Fibroblast of villous mesenchyme (primary cell): ENCODE results near the gene CCDC188. TPM values are rescaled to one million over a fixed set of nuclear protein-coding genes. Genes with fewer than 3 reads are reported as not detected.

Source experiments
- DNase-seq: peaks from one replicate; pipeline ENCODE4 v3.0.0-alpha.2; 2010; ENCODE audit warnings: low read depth
- H3K4me3 ChIP-seq: 2 replicates; pipeline ENCODE4 v1.5.1; 2011; ENCODE audit warnings: low read depth, mild to moderate bottlenecking, low read length
- total RNA-seq: library from RNA; depleted of rRNA; stranded (reverse); fragments of >200 nt; gene quantifications from 2 replicates; pipeline ENCODE4 v1.2.3, GENCODE V29; 2012
- TF ChIP-seq, protein P1 (sequence below): IDR thresholded peaks from 2 replicates; pipeline ENCODE4 v1.5.1; 2012; ENCODE audit warnings: low read depth, mild to moderate bottlenecking, low read length; ENCODE audit not compliant: insufficient read depth

The CCDC188 gene
- total RNA-seq = 0.43 and 0.97 TPM in 2 replicates

DNA sequence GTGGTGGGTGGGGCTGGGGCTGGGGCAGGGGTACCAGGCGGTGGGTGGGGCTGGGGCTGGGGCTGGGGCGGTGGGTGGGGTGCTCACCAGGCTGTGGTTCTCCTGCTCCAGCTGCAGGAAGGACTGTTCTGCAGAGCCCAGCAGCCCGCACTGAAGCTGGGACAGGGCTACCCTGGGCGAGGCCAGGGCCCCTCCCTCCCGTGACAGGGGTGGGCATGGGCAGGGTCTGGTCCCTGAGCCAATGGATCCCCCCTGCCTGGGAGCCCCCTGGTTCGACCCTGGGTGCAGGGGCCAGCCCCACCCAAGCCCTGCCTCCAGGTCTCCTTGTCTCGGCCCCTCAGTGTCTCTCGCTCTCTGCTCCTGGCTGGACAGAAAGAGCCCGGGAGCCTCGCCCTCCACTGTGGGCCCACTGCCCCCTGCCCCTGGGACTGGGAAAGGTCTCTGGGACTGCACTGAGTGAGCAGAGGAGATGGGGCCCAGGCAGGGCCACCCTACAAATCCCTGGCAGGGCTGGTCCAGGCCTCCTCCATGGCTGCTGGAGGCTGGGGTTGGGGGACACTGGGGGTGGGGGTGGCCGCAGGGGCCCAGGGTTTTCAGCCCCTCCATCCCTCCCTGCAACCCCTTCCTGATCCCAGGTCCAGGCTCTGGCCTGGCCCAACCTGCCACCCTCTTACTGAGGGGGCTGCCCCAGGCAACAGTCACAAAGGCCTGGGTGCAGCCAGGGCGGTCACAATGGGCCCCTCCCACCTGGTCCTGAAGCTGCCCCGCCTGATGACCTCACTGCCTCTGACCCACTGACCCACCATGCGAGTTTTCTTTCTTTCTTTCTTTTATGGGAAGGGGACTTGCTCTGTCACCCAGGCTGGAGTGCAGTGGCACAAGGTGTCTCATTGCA, at the start of gene CCDC188:
Gene CCDC188, minus strand, starts transcription at position 675 of the 895 bp plus-strand sequence. Its CDS starts 69 bp downstream, at position 606.
- H3K4me3 ChIP-seq = no peak within 1 kb of the TSS
- DNase-seq = no peak
- TF ChIP-seq, protein P1, sequence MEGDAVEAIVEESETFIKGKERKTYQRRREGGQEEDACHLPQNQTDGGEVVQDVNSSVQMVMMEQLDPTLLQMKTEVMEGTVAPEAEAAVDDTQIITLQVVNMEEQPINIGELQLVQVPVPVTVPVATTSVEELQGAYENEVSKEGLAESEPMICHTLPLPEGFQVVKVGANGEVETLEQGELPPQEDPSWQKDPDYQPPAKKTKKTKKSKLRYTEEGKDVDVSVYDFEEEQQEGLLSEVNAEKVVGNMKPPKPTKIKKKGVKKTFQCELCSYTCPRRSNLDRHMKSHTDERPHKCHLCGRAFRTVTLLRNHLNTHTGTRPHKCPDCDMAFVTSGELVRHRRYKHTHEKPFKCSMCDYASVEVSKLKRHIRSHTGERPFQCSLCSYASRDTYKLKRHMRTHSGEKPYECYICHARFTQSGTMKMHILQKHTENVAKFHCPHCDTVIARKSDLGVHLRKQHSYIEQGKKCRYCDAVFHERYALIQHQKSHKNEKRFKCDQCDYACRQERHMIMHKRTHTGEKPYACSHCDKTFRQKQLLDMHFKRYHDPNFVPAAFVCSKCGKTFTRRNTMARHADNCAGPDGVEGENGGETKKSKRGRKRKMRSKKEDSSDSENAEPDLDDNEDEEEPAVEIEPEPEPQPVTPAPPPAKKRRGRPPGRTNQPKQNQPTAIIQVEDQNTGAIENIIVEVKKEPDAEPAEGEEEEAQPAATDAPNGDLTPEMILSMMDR = no peak

DNA sequence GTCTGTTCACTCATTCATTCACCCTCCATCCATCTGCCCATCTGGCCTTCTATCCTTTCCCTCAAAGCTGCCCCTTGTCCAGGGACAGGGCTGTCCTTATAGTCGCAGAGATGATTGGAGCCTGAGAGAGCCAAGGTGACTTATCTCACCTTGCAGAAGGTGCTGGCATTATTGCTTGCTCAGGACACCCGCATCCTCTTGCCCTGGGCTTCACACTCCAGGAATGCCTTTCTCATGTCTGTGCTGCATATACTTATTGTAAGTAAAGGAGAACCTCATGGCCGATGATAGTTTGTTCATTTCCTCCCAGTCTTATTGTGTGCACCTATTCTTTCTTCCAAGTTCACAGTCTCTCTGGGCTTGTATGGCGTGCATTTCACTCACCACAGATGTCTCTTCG, 49.1 kb upstream of the CCDC188 start:
- TF ChIP-seq, protein P1 = no peak
- no peak for DNase-seq
- H3K4me3 ChIP-seq = no peak overlapping the region

DNA sequence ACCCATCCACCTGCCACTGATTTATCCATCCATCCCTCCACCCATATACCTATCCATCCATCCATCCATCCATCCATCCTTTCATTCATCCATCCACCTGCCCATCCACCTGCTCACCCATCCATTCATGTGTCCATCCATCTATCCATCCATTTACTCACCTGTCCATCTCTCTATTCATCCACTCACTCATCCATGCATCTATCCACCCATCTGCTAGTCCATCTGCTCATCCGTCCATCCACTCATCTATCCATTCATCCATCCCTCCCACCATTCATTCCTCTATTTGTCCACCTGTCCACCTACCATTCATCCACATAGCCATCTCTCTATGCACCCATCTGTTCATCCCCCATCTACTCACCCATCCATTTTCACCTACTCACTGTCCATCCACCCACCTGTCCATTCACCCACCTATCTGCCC, 48.6 kb upstream of the CCDC188 start:
- DNase-seq = no peak
- H3K4me3 ChIP-seq = no peak overlapping the region
- TF ChIP-seq, protein P1 = no peak

DNA sequence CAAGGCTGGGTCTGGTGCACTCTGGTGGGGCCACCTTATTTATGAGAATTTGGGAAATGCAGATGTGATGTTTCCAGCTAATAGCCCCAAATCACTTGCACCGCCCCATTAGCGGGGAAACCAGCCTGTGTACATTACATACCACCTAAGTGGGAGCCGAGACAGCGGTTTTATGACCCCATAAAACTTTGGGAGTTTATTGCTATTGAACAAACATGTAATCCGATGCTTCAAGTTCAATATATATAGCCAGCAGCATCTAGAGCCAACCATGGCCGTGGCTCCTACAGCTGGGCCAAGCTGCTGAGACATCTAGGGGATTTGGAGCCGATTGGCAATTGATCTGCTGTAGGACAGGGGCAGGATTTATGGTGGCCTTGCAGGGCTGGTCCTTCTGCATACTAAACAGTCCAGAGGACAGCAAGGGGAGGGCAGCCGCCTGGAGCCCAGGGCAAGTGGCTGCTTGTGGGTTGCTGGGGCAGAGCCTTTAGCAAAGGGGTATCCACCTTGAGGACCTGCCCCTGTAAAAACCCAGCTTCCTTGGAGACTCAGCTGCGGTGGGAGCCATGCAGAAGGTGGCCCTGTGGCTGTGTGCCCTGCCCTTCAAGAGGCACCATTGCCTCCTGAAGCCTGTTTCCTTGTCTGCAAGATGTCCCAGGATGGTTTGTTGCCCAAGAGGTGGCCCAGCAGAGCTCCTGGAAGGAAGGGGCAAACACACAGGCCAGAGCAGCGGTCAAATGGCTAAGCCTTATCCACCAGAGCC, 47.9 kb upstream of the CCDC188 start:
- no peak overlapping the region for H3K4me3 ChIP-seq
- TF ChIP-seq, protein P1 = no peak
- peak; percentile 60 for DNase-seq

DNA sequence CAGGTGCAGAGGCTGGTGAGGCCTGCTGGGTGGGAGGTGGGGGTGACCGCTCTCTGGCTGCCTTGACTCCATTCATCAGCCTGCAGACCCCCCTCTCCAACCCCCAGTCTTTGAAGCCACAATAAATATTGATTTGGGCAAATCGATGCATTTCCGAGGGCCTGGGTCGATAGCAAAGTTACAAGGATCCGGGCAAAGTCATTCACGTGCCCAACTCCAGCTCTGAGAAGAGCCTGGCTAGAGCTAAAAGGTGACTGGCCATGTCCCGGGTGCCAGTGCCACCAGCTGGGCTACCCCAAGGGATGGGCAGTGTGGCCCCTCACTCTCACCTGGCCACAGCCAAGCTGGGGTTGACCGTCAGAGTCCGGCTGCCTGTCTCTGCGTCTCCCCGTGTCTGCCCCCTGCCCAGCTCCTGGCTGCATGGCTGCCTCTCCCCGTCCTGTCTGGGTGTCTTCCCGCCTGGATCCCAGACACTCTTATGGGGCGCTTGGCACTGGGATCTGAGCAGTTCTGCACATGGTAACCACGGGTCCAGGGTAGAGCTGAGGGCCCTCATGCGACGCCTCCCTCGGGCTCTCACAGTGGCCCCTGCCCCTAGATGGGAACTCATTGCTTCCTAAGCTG, 46.7 kb upstream of the CCDC188 start:
- TF ChIP-seq, protein P1 = no peak
- no peak overlapping the region for H3K4me3 ChIP-seq
- DNase-seq = no peak

DNA sequence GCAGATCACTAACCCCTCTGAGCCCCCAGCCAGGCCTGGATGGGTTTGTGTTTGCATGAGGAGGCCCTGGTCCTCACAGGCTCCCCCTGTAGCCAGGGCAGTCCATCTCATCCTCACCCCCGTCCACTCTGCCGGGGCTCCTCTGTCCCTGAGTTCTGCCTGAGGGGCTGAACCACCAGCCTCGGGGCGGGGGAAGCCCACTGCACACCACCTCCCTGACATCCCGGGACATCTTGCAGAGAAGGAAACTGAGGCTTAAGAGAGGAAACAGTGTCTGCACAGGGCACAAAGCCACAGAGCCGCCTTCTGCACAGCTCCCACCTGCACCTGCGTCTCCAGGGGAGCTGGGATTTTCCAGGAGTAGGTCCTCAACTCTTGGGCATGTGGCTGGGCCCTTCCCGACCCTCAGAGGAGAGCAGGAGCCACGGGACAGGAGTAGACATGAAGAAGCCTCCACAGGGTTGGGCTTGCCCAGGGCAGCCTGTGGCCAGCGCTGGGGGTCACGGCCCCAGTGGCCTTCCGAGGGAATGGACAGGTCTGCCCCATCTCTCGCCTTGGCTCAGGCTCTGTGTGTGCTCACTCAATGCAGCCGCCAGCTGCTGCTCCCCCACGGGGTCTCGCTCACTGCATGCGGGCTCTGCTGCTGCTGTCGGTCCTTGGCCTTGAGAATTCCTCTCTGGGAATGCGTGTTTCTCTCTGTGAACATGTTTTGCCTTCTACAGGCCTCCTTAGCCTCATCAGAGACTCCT, 45.4 kb upstream of the CCDC188 start:
- DNase-seq = no peak
- no peak overlapping the region for H3K4me3 ChIP-seq
- TF ChIP-seq, protein P1 = no peak
